Adrenal gland (tissue), 12 donors: ENCODE results near the gene JCHAIN. TPM values are rescaled to one million over a fixed set of nuclear protein-coding genes. Genes with fewer than 3 reads are reported as not detected.
"Not testable (repeated sequence)": the region's sequence is repeated elsewhere in the genome, so short reads cannot be mapped to it uniquely, and the experiment has no call there.

ENCODE experiments used
- DNase-seq, 7 donors: peaks; one replicate each; pipeline ENCODE4 v3.0.0-alpha.2; 2019 to 2020
- H3K27ac ChIP-seq, 5 donors: fragments of 200-600 bp; sonication (generic) in 4 of 5; 1 replicate in 3 of 5; 2 replicates in 2 of 5; pipeline versions ENCODE4 v1.5.1 to v1.8.0; 2016 to 2020; ENCODE audit warnings: mild to moderate bottlenecking in 1 of 5
- H3K27me3 ChIP-seq: fragments of 200-600 bp; 2 replicates; pipeline ENCODE4 v1.8.0; 2021
- H3K36me3 ChIP-seq, 2 donors: fragments of 200-600 bp; replicated peaks in 1 of 2; 1 replicate in 1 of 2; 2 replicates in 1 of 2; pipeline versions ENCODE4 v1.5.1 to v1.8.0; 2018 to 2022
- H3K4me1 ChIP-seq, 2 donors: fragments of 200-600 bp; replicated peaks in 1 of 2; 1 replicate in 1 of 2; 2 replicates in 1 of 2; pipeline versions ENCODE4 v1.5.1 to v1.8.0; 2018 to 2021
- H3K4me3 ChIP-seq, 4 donors: fragments of 200-600 bp; sonication (generic) in 3 of 4; one replicate each; pipeline ENCODE4 v1.5.1; 2016 to 2018
- H3K9me3 ChIP-seq, 3 donors: fragments of 200-600 bp; sonication (generic) in 1 of 3; replicated peaks in 1 of 3; 1 replicate in 2 of 3; 2 replicates in 1 of 3; pipeline versions ENCODE4 v1.5.1 to v1.8.0; 2016 to 2021
- POLR2A ChIP-seq, 2 donors: fragments of 450-650 bp; IDR thresholded peaks; one replicate each; pipeline ENCODE4 v1.6.1; 2017; ENCODE audit warnings: antibody characterized with exemption in 2 of 2, mild to moderate bottlenecking in 2 of 2, moderate library complexity in 1 of 2
- WGBS, 4 donors: extraction: QIAGEN DNeasy Blood & Tissue Kit in 2 of 4; methylation state at CpG; one replicate each; pipeline versions ENCODE4 v1.1.5 to v1.1.7; 2013 to 2017; 5-methylcytosine and 5-hydroxymethylcytosine counted together
- intact Hi-C, 2 donors: fragments of 100-400 bp; cut with DNase I; formaldehyde crosslinking; loops; one replicate each; pipeline versions ENCODE4 v1.14.1 to v1.15.0; 2022 to 2023
- polyA plus RNA-seq, 3 donors: library from polyadenylated mRNA; stranded (reverse); fragments of 200-250 nt in 2 of 3; fragments of 350-450 nt in 1 of 3; fragmentation: Illumina TruSeq in 1 of 3; extraction: RNeasy Lipid Tissue Mini Kit (QIAGEN cat#74804) in 1 of 3; gene quantifications; one replicate each; pipeline ENCODE4 v1.2.3, GENCODE V29; 2013 to 2014
- total RNA-seq, 9 donors: library from RNA; depleted of rRNA in 4 of 9; stranded (reverse); fragments of >200 nt in 4 of 9; fragments of 120-200 nt in 1 of 9; fragmentation: NEBNext Ultra II Directional in 1 of 9; extraction: Animal tissue kit (Norgen Biotek cat#: 25700) in 1 of 9; gene quantifications; one replicate each; pipeline versions ENCODE4 v1.1.0 to v1.2.4, GENCODE V29; 2013 to 2023
- TF ChIP-seq, protein P1 (sequence below), 6 experiments: fragments of 450-650 bp in 4 of 6; fragments of 200-600 bp in 2 of 6; sonication (generic) in 1 of 6; IDR thresholded peaks; 1 replicate in 5 of 6; 2 replicates in 1 of 6; pipeline versions ENCODE4 v1.5.1 to v1.8.0; 2016 to 2021; ENCODE audit warnings: antibody characterized with exemption in 6 of 6, mild to moderate bottlenecking in 2 of 6, moderate library complexity in 1 of 6
- donor health status: healthy with polysubstance abuse.
- donor health status: Bipolar disorder and iron deficiency.
- donor health status: DM: yes; HTN: yes; CAD: no.
- donor health status: DM: no; HTN: no; CAD: no.
- donor health status: DM: no; HTN: no; CAD: no.
- donor health status: DM: yes; HTN: yes; CAD: no.

The JCHAIN gene
- total and polyA plus RNA-seq, 12 donors: 0.11 to 124 (median 1.9) TPM; not detected in 1

DNA sequence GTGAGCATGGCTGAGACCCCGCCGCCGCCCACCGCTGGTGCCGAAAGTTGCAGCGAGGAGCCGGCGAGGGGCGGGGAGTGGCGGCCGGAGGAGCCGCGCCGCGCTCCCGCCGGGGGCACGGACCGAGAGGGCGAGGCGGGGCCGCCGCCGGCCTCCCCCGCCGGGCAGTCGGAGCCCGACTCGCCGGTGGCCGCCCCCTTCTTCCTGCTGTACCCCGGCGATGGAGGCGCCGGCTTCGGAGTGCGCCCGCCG lies 38.5 kb upstream of the JCHAIN start:
- no peaks in the 10 kb centered on the region for H3K9me3 ChIP-seq
- peak overlapping the region; percentile 91 to 98 (median 97) for H3K27ac ChIP-seq
- peaks cover 11 to 31% of the 10 kb centered on the region in 2 donors for H3K4me1 ChIP-seq
- intact Hi-C loops: loop anchor here in 1 of 2 donors (10.0 kb wide), 1 partner anchor 120 kb away; no protein-coding TSS in a partner anchor
- WGBS, 4 donors: 0 to 2% (median 1%) methylated on average over 12 to 39 of the region's 39 CpGs
- no peaks in the 10 kb centered on the region for H3K27me3 ChIP-seq
- peak overlapping the region; percentile 47 to 98 (median 90) for H3K4me3 ChIP-seq
- no peaks in the 10 kb centered on the region for H3K36me3 ChIP-seq
- no peak for TF ChIP-seq POLR2A (IDR thresholded peaks at IDR 0.05)
- TF ChIP-seq, protein P1, sequence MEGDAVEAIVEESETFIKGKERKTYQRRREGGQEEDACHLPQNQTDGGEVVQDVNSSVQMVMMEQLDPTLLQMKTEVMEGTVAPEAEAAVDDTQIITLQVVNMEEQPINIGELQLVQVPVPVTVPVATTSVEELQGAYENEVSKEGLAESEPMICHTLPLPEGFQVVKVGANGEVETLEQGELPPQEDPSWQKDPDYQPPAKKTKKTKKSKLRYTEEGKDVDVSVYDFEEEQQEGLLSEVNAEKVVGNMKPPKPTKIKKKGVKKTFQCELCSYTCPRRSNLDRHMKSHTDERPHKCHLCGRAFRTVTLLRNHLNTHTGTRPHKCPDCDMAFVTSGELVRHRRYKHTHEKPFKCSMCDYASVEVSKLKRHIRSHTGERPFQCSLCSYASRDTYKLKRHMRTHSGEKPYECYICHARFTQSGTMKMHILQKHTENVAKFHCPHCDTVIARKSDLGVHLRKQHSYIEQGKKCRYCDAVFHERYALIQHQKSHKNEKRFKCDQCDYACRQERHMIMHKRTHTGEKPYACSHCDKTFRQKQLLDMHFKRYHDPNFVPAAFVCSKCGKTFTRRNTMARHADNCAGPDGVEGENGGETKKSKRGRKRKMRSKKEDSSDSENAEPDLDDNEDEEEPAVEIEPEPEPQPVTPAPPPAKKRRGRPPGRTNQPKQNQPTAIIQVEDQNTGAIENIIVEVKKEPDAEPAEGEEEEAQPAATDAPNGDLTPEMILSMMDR (IDR thresholded peaks at IDR 0.05): no peak
- DNase-seq: peak in 1 of 7 donors; percentile 33

DNA sequence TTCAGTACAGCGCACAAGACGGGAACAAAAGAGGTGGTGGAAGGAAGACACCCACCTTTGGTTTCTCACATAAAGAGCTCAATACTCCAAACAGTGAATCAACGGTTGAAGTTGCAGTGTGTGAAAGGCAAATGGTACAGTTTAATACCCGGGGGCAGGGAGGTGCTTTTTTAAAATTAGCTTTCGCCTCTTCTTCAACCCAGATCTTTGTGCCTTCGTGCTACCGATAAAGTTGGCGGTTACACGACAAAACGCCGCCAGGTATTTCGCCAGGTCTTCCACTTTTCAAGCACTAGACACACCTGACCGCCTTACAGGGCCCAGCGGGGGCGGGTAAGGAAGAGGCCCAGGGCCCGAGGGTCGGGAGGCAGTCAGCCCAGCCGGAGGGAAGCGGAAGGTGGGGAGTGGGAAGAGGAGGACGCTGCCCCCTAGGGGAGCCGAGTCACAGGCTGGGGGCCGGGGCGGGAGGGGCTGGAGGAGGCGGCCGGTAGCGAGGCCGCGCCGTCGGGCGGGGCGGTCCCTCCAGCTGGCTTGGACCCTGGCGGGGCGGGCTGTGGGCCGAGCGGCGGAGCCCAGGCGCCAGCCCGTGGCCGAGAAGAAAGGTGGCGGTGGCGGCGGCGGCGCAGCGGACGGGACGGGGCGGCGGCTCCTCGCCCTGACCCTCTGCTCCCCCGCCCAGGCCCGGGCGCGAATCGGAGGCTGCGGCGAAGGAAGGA lies 38.1 kb upstream of the JCHAIN start:
- Histone ChIP-seq H3K4me1 (peaks cover 11 to 26% of the 10 kb centered on the region in 2 donors), H3K4me3 (peak overlapping the region; percentile 47 to 98 (median 90)), H3K9me3 (no peaks in the 10 kb centered on the region), H3K36me3 (no peaks in the 10 kb centered on the region), H3K27me3 (no peaks in the 10 kb centered on the region), H3K27ac (peak overlapping the region; percentile 91 to 98 (median 97))
- peak; percentile 81 to 88 (median 84) for DNase-seq
- WGBS, 4 donors: 0 to 1% (median 0%) methylated on average over 27 to 58 of the region's 58 CpGs
- peak; percentile 28 to 70 for TF ChIP-seq POLR2A (IDR thresholded peaks at IDR 0.05)
- TF ChIP-seq, protein P1 (IDR thresholded peaks at IDR 0.05): peak in 5 of 6 experiments; percentile 10 to 36 (median 27)
- intact Hi-C loops: loop anchor here in 1 of 2 donors (10.0 kb wide), 1 partner anchor 120 kb away; no protein-coding TSS in a partner anchor

DNA sequence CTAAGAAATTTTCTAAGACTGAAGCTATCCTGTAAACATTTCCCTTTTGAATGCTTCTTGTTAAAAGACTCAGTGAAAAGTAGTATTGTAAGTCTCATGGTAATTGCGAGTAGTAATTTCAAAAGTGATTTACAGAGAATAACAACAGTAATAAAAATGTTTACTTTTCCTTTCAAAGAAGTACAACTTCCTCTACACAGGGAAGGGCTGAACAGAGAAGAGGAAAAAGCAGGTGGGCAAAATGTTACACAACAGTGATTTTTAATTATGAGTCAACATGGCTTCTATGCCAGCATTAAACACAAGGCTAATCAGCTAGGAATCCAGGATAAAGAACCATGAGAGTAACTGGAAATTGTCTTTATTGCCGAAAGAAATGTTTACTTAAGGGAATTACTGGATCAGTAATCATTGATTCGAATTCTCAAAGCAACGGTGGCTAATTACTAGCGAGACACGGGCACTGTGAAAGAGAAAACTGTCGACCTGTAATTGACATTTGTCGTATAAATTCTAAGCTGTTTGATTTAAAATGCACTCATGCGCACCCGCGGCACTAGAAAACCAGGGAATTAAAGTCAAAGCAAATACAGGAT lies 37.4 kb upstream of the JCHAIN start:
- TF ChIP-seq, protein P1 (IDR thresholded peaks at IDR 0.05): no peak
- TF ChIP-seq POLR2A (IDR thresholded peaks at IDR 0.05): no peak
- intact Hi-C loops: loop anchor here in 1 of 2 donors (10.0 kb wide), 1 partner anchor 121 kb away; no protein-coding TSS in a partner anchor
- no peaks in the 10 kb centered on the region for H3K9me3 ChIP-seq
- H3K27me3 ChIP-seq: no peaks in the 10 kb centered on the region
- peaks cover 11 to 23% of the 10 kb centered on the region in 2 donors for H3K4me1 ChIP-seq
- peak overlapping the region; percentile 91 to 98 (median 97) for H3K27ac ChIP-seq
- H3K4me3 ChIP-seq: peak overlapping the region in 3 of 4 donors; percentile 47 to 95 (median 84)
- peak in 3 of 7 donors; percentile 20 to 45 (median 40) for DNase-seq
- 2 to 3% (median 2%) methylated on average over 11 of the region's 11 CpGs for WGBS, 4 donors
- H3K36me3 ChIP-seq: no peaks in the 10 kb centered on the region

DNA sequence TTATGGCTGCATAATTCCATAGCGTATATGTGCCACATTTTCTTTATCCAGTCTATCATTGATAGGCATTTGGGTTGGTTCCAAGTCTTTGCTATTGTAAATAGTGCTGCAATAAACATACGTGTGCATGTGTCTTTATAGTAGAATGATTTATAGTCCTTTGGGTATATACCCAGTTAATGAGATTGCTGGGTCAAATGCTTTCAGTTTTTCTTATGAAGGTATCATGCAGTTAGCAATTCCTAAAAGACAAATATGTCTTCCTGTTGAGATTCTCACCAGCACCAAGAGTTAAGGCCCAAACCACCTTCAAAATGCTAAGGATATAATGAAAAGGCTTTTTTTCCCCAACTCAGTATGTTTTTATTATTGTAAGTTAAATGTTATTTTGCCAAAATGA lies 36.3 kb upstream of the JCHAIN start:
- not testable (repeated sequence) for H3K27me3 ChIP-seq, H3K27ac ChIP-seq, H3K4me3 ChIP-seq, H3K9me3 ChIP-seq, DNase-seq, H3K36me3 ChIP-seq
- intact Hi-C loops: loop anchor here in 1 of 2 donors (10.0 kb wide), 1 partner anchor 122 kb away; no protein-coding TSS in a partner anchor
- 82 to 89% (median 86%) methylated on average over 2 of the region's 2 CpGs for WGBS, 4 donors
- H3K4me1 ChIP-seq: peaks cover 11 to 23% of the 10 kb centered on the region in 2 donors
